Stomach smooth muscle (tissue), 2 donors: ENCODE results near the gene KDM6B.
"Not testable (repeated sequence)": the region's sequence is repeated elsewhere in the genome, so short reads cannot be mapped to it uniquely, and the experiment has no call there.

Experiments
- H3K27ac ChIP-seq: one replicate; pipeline ENCODE4 v1.7.0; 2013; ENCODE audit warnings: mild to moderate bottlenecking, low read length, inconsistent platforms
- H3K27me3 ChIP-seq, 2 donors: one replicate each; pipeline ENCODE4 v1.7.0; 2013; ENCODE audit warnings: low read length in 2 of 2; ENCODE audit not compliant: insufficient read depth in 2 of 2, control insufficient read depth in 1 of 2
- H3K36me3 ChIP-seq, 2 donors: one replicate each; pipeline ENCODE4 v1.7.0; 2013; ENCODE audit warnings: low read length in 2 of 2; ENCODE audit not compliant: control insufficient read depth in 2 of 2, insufficient read depth in 2 of 2
- H3K4me1 ChIP-seq: one replicate; pipeline ENCODE4 v1.7.0; 2013; ENCODE audit warnings: low read length; ENCODE audit not compliant: control insufficient read depth, insufficient read depth
- H3K4me3 ChIP-seq, 2 donors: one replicate each; pipeline ENCODE4 v1.7.0; 2013; ENCODE audit warnings: low read length in 2 of 2
- H3K9ac ChIP-seq, 2 donors: one replicate each; pipeline ENCODE4 v1.7.0; 2013; ENCODE audit warnings: low read length in 2 of 2, mild to moderate bottlenecking in 1 of 2
- H3K9me3 ChIP-seq, 2 donors: one replicate each; pipeline ENCODE4 v1.7.0; 2013; ENCODE audit warnings: low read length in 2 of 2; ENCODE audit not compliant: control insufficient read depth in 2 of 2
- donor health status: healthy.
- donor health status: Pancreatic carcinoma.

Gene KDM6B

GRCh38 chr17:7864384-7864783, 30.4 kb downstream of the KDM6B start:
- not testable (repeated sequence) for H3K27ac ChIP-seq

GRCh38 chr17:7864995-7865650, 31.1 kb downstream of the KDM6B start:
- H3K27ac ChIP-seq = no peak overlapping the region
- H3K9ac ChIP-seq = no peak overlapping the region
- no peak overlapping the region for H3K4me3 ChIP-seq
- H3K9me3 ChIP-seq = no peaks in the 10 kb centered on the region
- H3K27me3 ChIP-seq = no peaks in the 10 kb centered on the region
- no peaks in the 10 kb centered on the region for H3K4me1 ChIP-seq
- H3K36me3 ChIP-seq = peaks cover 0 to 14% of the 10 kb centered on the region in 2 donors

More at GRCh38 chr17:7864384-7864783, 30.4 kb downstream of the KDM6B start:
- H3K27me3 ChIP-seq, H3K4me1 ChIP-seq, H3K9me3 ChIP-seq, H3K9ac ChIP-seq, H3K4me3 ChIP-seq: not testable (repeated sequence)
- peaks cover 3 to 14% of the 10 kb centered on the region in 2 donors for H3K36me3 ChIP-seq

- no peaks in the 10 kb centered on the region for H3K4me1 ChIP-seq
- H3K4me3 ChIP-seq = no peak overlapping the region
- no peak overlapping the region for H3K9ac ChIP-seq
- H3K36me3 ChIP-seq = peaks cover 0 to 7% of the 10 kb centered on the region in 2 donors
- H3K9me3 ChIP-seq = no peaks in the 10 kb centered on the region
- no peak overlapping the region for H3K27ac ChIP-seq
- no peaks in the 10 kb centered on the region for H3K27me3 ChIP-seq
Measured at GRCh38 chr17:7867881-7868329, 33.9 kb downstream of the KDM6B start.

- Histone ChIP-seq H3K27me3 (no peaks in the 10 kb centered on the region), H3K4me1 (no peaks in the 10 kb centered on the region), H3K27ac (no peak overlapping the region), H3K9ac (no peak overlapping the region), H3K9me3 (no peaks in the 10 kb centered on the region), H3K4me3 (no peak overlapping the region), H3K36me3 (no peaks in the 10 kb centered on the region)
Measured at GRCh38 chr17:7873051-7873450, 39.0 kb downstream of the KDM6B start.

- Histone ChIP-seq H3K9me3 (no peaks in the 10 kb centered on the region), H3K4me3 (no peak overlapping the region), H3K9ac (no peak overlapping the region), H3K27me3 (no peaks in the 10 kb centered on the region), H3K36me3 (no peaks in the 10 kb centered on the region), H3K4me1 (no peaks in the 10 kb centered on the region), H3K27ac (no peak overlapping the region)
Measured at GRCh38 chr17:7875804-7876370, 41.9 kb downstream of the KDM6B start.

- Histone ChIP-seq H3K9ac (no peak overlapping the region), H3K27me3 (no peaks in the 10 kb centered on the region), H3K27ac (no peak overlapping the region), H3K4me3 (no peak overlapping the region), H3K9me3 (no peaks in the 10 kb centered on the region), H3K4me1 (no peaks in the 10 kb centered on the region), H3K36me3 (no peaks in the 10 kb centered on the region)
Measured at GRCh38 chr17:7878234-7878633, 44.2 kb downstream of the KDM6B start.

GRCh38 chr17:7880076-7880868, 46.3 kb downstream of the KDM6B start:
- no peak overlapping the region for H3K9ac ChIP-seq
- H3K9me3 ChIP-seq = no peaks in the 10 kb centered on the region
- H3K36me3 ChIP-seq = no peaks in the 10 kb centered on the region
- no peaks in the 10 kb centered on the region for H3K4me1 ChIP-seq
- no peak overlapping the region for H3K27ac ChIP-seq
- no peaks in the 10 kb centered on the region for H3K27me3 ChIP-seq
- H3K4me3 ChIP-seq = no peak overlapping the region

- Histone ChIP-seq H3K36me3 (no peaks in the 10 kb centered on the region), H3K9me3 (no peaks in the 10 kb centered on the region), H3K9ac (no peak overlapping the region), H3K4me1 (peaks cover 10% of the 10 kb centered on the region), H3K4me3 (no peak overlapping the region), H3K27me3 (no peaks in the 10 kb centered on the region), H3K27ac (no peak overlapping the region)
Measured at GRCh38 chr17:7881276-7882054, 47.4 kb downstream of the KDM6B start.

- Histone ChIP-seq H3K27ac (peak overlapping the region; percentile 31), H3K4me3 (no peak overlapping the region), H3K27me3 (no peaks in the 10 kb centered on the region), H3K36me3 (no peaks in the 10 kb centered on the region), H3K9ac (no peak overlapping the region), H3K4me1 (peaks cover 16% of the 10 kb centered on the region), H3K9me3 (no peaks in the 10 kb centered on the region)
Measured at GRCh38 chr17:7882068-7882467, 48.1 kb downstream of the KDM6B start.

- Histone ChIP-seq H3K36me3 (no peaks in the 10 kb centered on the region), H3K9me3 (no peaks in the 10 kb centered on the region), H3K9ac (no peak overlapping the region), H3K4me3 (peak overlapping the region in 1 of 2 donors; percentile 31), H3K27me3 (no peaks in the 10 kb centered on the region), H3K4me1 (peaks cover 22% of the 10 kb centered on the region), H3K27ac (no peak overlapping the region)
Measured at GRCh38 chr17:7882629-7883028, 48.6 kb downstream of the KDM6B start.
